K562 (cell line): ENCODE data around the gene TSC1. TPM values are rescaled to one million over a fixed set of nuclear protein-coding genes. Genes with fewer than 3 reads are reported as not detected.

ENCODE experiments used
- ARHGAP35 ChIP-seq: fragments of 450-650 bp; IDR thresholded peaks from 2 replicates; pipeline ENCODE4 v1.6.1; 2018; ENCODE audit not compliant: partially characterized antibody
- BCOR ChIP-seq: fragments of 450-650 bp; IDR thresholded peaks from 2 replicates; pipeline ENCODE4 v1.6.1; 2016
- E2F6 ChIP-seq, 2 experiments: IDR thresholded peaks; 2 replicates each; pipeline ENCODE4 v1.6.1; 2011; ENCODE audit warnings: borderline replicate concordance in 1 of 2, control low read depth in 1 of 2, low read depth in 1 of 2, low read length in 1 of 2, mild to moderate bottlenecking in 1 of 2, mixed read lengths in 1 of 2, moderate library complexity in 1 of 2; ENCODE audit not compliant: insufficient read depth in 1 of 2, insufficient read length in 1 of 2, poor library complexity in 1 of 2, severe bottlenecking in 1 of 2; ENCODE audit errors: extremely low read depth in 1 of 2
- EGR1 ChIP-seq: fragments of 450-650 bp; conservative IDR thresholded peaks from 2 replicates; pipeline ENCODE4 v1.6.1; 2017; ENCODE audit warnings: mild to moderate bottlenecking
- ELK1 ChIP-seq: sonication (generic); formaldehyde crosslinking; IDR thresholded peaks from 2 replicates; pipeline ENCODE4 v1.8.1; 2022; ENCODE audit warnings: missing genetic modification reagents
- EP300 ChIP-seq: IDR thresholded peaks from 2 replicates; pipeline ENCODE4 v1.6.1; 2012; ENCODE audit warnings: low read length, improper control_type of control experiment
- ETS2 ChIP-seq: IDR thresholded peaks from 2 replicates; pipeline ENCODE4 v1.6.1; 2016; ENCODE audit warnings: borderline replicate concordance, missing genetic modification characterization, mild to moderate bottlenecking, moderate library complexity, missing compliant biosample characterization; ENCODE audit not compliant: poor library complexity, severe bottlenecking
- FOXJ2 ChIP-seq: fragments of 200-800 bp; sonication (Bioruptor generic); IDR thresholded peaks from 2 replicates; pipeline ENCODE4 v1.6.1; 2016; ENCODE audit warnings: missing genetic modification characterization, missing compliant biosample characterization
- FOXO4 ChIP-seq: fragments of 450-650 bp; formaldehyde crosslinking; IDR thresholded peaks from 2 replicates; pipeline ENCODE4 v1.4.0; 2020; ENCODE audit warnings: mild to moderate bottlenecking, moderate library complexity
- GATAD2A ChIP-seq: fragments of 450-650 bp; IDR thresholded peaks from 2 replicates; pipeline ENCODE4 v1.6.1; 2017
- GTF2A2 ChIP-seq: IDR thresholded peaks from 2 replicates; pipeline ENCODE4 v1.6.1; 2016; ENCODE audit warnings: mild to moderate bottlenecking, missing genetic modification characterization, missing compliant biosample characterization
- MEF2A ChIP-seq: IDR thresholded peaks from 2 replicates; pipeline ENCODE4 v1.6.1; 2011; ENCODE audit warnings: low read depth, mild to moderate bottlenecking, low read length, moderate library complexity; ENCODE audit not compliant: control insufficient read depth
- MLX ChIP-seq, 2 experiments: fragments of 450-650 bp in 1 of 2; sonication (generic) in 1 of 2; formaldehyde crosslinking; conservative IDR thresholded peaks; 2 replicates each; pipeline versions ENCODE4 v1.4.0 to v1.8.1; 2020 to 2022; ENCODE audit warnings: mild to moderate bottlenecking in 1 of 2, missing genetic modification reagents in 1 of 2
- MTA1 ChIP-seq: fragments of 450-650 bp; IDR thresholded peaks from 2 replicates; pipeline ENCODE4 v1.6.1; 2017; ENCODE audit warnings: borderline replicate concordance
- NCOR1 ChIP-seq: fragments of 450-650 bp; IDR thresholded peaks from 2 replicates; pipeline ENCODE4 v1.6.1; 2016; ENCODE audit warnings: mild to moderate bottlenecking, moderate library complexity
- NFIX ChIP-seq: fragments of 250-450 bp; sonication (Bioruptor Pico); IDR thresholded peaks from 2 replicates; pipeline ENCODE4 v1.4.0; 2020; ENCODE audit warnings: low read depth, mild to moderate bottlenecking, moderate library complexity
- NUFIP1 ChIP-seq: fragments of 450-650 bp; IDR thresholded peaks from 2 replicates; pipeline ENCODE4 v1.6.1; 2018; ENCODE audit not compliant: partially characterized antibody
- POLR3A ChIP-seq: IDR thresholded peaks from 2 replicates; pipeline ENCODE4 v1.6.1; 2011; ENCODE audit warnings: borderline replicate concordance, mild to moderate bottlenecking, moderate library complexity; ENCODE audit not compliant: insufficient read length, insufficient read depth; ENCODE audit errors: extremely low read depth
- RUNX1 ChIP-seq: sonication (generic); IDR thresholded peaks from 2 replicates; pipeline ENCODE4 v1.6.1; 2016; ENCODE audit warnings: antibody characterized with exemption, low read depth
- TARDBP ChIP-seq: fragments of 450-650 bp; IDR thresholded peaks from 2 replicates; pipeline ENCODE4 v1.6.1; 2016
- THRAP3 ChIP-seq: fragments of 450-650 bp; IDR thresholded peaks from 2 replicates; pipeline ENCODE4 v1.6.1; 2016; ENCODE audit warnings: mild to moderate bottlenecking, inconsistent platforms, borderline replicate concordance
- ZNF165 ChIP-seq: fragments of 250-450 bp; sonication (Bioruptor Pico); IDR thresholded peaks from 2 replicates; pipeline ENCODE4 v1.4.0; 2020; ENCODE audit warnings: borderline replicate concordance
- ZNF699 ChIP-seq: fragments of 250-450 bp; sonication (Bioruptor Pico); IDR thresholded peaks from 2 replicates; pipeline ENCODE4 v1.8.0; 2021; ENCODE audit warnings: mild to moderate bottlenecking, moderate library complexity; ENCODE audit not compliant: insufficient replicate concordance
- polyA plus RNA-seq, 8 experiments: library from polyadenylated mRNA; depleted of rRNA in 4 of 8; stranded (reverse) in 5 of 8; unstranded in 3 of 8; fragments of >200 nt; fragmentation: Nextera tagmentation in 2 of 8; fragmentation: Illumina TruSeq in 1 of 8; extraction: Ambion mirVana in 2 of 8; extraction: Trizol in 1 of 8; gene quantifications; 2 replicates each; pipeline versions ENCODE4 v1.2.1 to v1.2.3, GENCODE V29; 2011 to 2014; ENCODE audit warnings: inconsistent platforms in 1 of 8, missing spikeins in 1 of 8
- total RNA-seq, 7 experiments: library from RNA; depleted of rRNA in 6 of 7; stranded (reverse); fragments of >200 nt in 6 of 7; fragmentation: Illumina TruSeq in 2 of 7; extraction: Trizol in 2 of 7; gene quantifications; 2 replicates each; pipeline versions ENCODE4 v1.2.1 to v1.2.3, GENCODE V29; 2011 to 2021; ENCODE audit warnings: low replicate concordance in 1 of 7

Gene TSC1
- total and polyA plus RNA-seq, 9 of the 15 experiments (the other 6 are each of a cell fraction or from before 2014, with no cell fraction given): 6.9 to 37.6 (median 18.6) TPM

- TF ChIP-seq E2F6 (IDR thresholded peaks at IDR 0.05; ENCODE audit: borderline replicate concordance in 1 of 2, extremely low read depth in 1 of 2, insufficient read depth in 1 of 2, insufficient read length in 1 of 2, low read depth in 1 of 2, low read length in 1 of 2, poor library complexity in 1 of 2, severe bottlenecking in 1 of 2): peak in 1 of 2 experiments; percentile 56
- TF ChIP-seq FOXO4 (CRISPR knock-in tag): no peak
- TF ChIP-seq EP300: peak; percentile 34; the same call in 1 of the 2 replicates
- no peak for TF ChIP-seq ELK1
- no peak for TF ChIP-seq MTA1
- peak; percentile 85 for TF ChIP-seq GATAD2A
- no peak for TF ChIP-seq NFIX (CRISPR knock-in tag)
- no peak for TF ChIP-seq ZNF699 (CRISPR knock-in tag)
- TF ChIP-seq EGR1: peak; percentile 92
- TF ChIP-seq FOXJ2: peak; percentile 92
- no peak for TF ChIP-seq RUNX1
- TF ChIP-seq NUFIP1: peak; percentile 53
- no peak for TF ChIP-seq MEF2A
- no peak for TF ChIP-seq THRAP3
- TF ChIP-seq NCOR1: peak; percentile 75
- no peak for TF ChIP-seq MLX (CRISPR knock-in tag; conservative IDR thresholded peaks at IDR 0.05)
- peak; percentile 98 for TF ChIP-seq GTF2A2
- TF ChIP-seq BCOR: peak; percentile 74; the same call in 1 of the 2 replicates
- TF ChIP-seq TARDBP: peak; percentile 81; the same call in 1 of the 2 replicates
- TF ChIP-seq POLR3A: no peak
- no peak for TF ChIP-seq ZNF165 (CRISPR knock-in tag)
- no peak for TF ChIP-seq ARHGAP35
- no peak for TF ChIP-seq ETS2 (tag)
Observed at GRCh38 chr9:132944294-132945185, at the start of gene TSC1 (continued).
